SK-N-SH treated with all-trans-retinoic acid at 6 μM for 48 hours (cell line): ENCODE measurements around the gene GALM.

ENCODE experiments used
- ARNTL ChIP-seq: fragments of 450-650 bp; formaldehyde crosslinking; IDR thresholded peaks from 2 replicates; pipeline ENCODE4 v1.5.0; 2020; ENCODE audit warnings: low read depth, mild to moderate bottlenecking, moderate library complexity, borderline replicate concordance
- CSRNP3 ChIP-seq: fragments of 250-450 bp; sonication (Bioruptor Pico); IDR thresholded peaks from 2 replicates; pipeline ENCODE4 v1.5.1; 2021; ENCODE audit warnings: mild to moderate bottlenecking, moderate library complexity
- GLIS3 ChIP-seq: fragments of 250-450 bp; sonication (Bioruptor Pico); IDR thresholded peaks from 2 replicates; pipeline ENCODE4 v1.5.0; 2020; ENCODE audit warnings: mild to moderate bottlenecking, moderate library complexity
- OSR1 ChIP-seq: fragments of 250-450 bp; sonication (Bioruptor Pico); IDR thresholded peaks from 2 replicates; pipeline ENCODE4 v1.8.0; 2022; ENCODE audit warnings: moderate library complexity, mild to moderate bottlenecking, inconsistent platforms
- POU6F1 ChIP-seq: fragments of 250-450 bp; sonication (Bioruptor Pico); IDR thresholded peaks from 2 replicates; pipeline ENCODE4 v1.8.0; 2021; ENCODE audit warnings: low read depth, mild to moderate bottlenecking, moderate library complexity, borderline replicate concordance
- PPARA ChIP-seq: fragments of 250-450 bp; sonication (Bioruptor Pico); IDR thresholded peaks from 2 replicates; pipeline ENCODE4 v1.5.0; 2020; ENCODE audit warnings: mild to moderate bottlenecking, borderline replicate concordance
- RARB ChIP-seq: fragments of 250-450 bp; sonication (Bioruptor Pico); IDR thresholded peaks from 2 replicates; pipeline ENCODE4 v1.8.0; 2021; ENCODE audit warnings: mild to moderate bottlenecking, moderate library complexity
- SNAI2 ChIP-seq: fragments of 250-450 bp; sonication (Bioruptor Pico); IDR thresholded peaks from 2 replicates; pipeline ENCODE4 v1.5.0; 2020; ENCODE audit warnings: mild to moderate bottlenecking, moderate library complexity
- TSHZ2 ChIP-seq: fragments of 250-450 bp; sonication (Bioruptor Pico); IDR thresholded peaks from 2 replicates; pipeline ENCODE4 v1.5.0; 2020; ENCODE audit warnings: mild to moderate bottlenecking, moderate library complexity
- ZNF8 ChIP-seq: fragments of 450-650 bp; formaldehyde crosslinking; IDR thresholded peaks from 2 replicates; pipeline ENCODE4 v1.5.0; 2020; ENCODE audit warnings: mild to moderate bottlenecking, moderate library complexity

- TF ChIP-seq TSHZ2 (CRISPR knock-in tag) = no peak
- no peak for TF ChIP-seq CSRNP3 (CRISPR knock-in tag)
- no peak for TF ChIP-seq PPARA (CRISPR knock-in tag)
- no peak for TF ChIP-seq SNAI2 (CRISPR knock-in tag)
- no peak for TF ChIP-seq OSR1 (CRISPR knock-in tag)
- TF ChIP-seq RARB = no peak
- no peak for TF ChIP-seq POU6F1 (CRISPR knock-in tag)
- no peak for TF ChIP-seq GLIS3
- no peak for TF ChIP-seq ZNF8
- TF ChIP-seq ARNTL (CRISPR knock-in tag) = no peak
These were observed 36.5 kb downstream of the GALM start for GRCh38 chr2:38702413-38702812.
